ENCODE measurements around the gene TSPAN9.

TSPAN9 gene

GRCh38 chr12:3231399-3231876, 154.3 kb downstream of the TSPAN9 start:
- Histone ChIP-seq H3K9me3 (ENCODE audit: control insufficient read depth in 2 of 2, low read length in 2 of 2) (no peaks in the 10 kb centered on the region), H3K27me3 (ENCODE audit: control insufficient read depth in 2 of 2, insufficient read depth in 2 of 2, low read length in 2 of 2) (no peaks in the 10 kb centered on the region), H3K9ac (ENCODE audit: low read depth in 1 of 2, low read length in 2 of 2) (no peak overlapping the region), H3K27ac (ENCODE audit: low read depth in 2 of 2, low read length in 2 of 2) (no peak overlapping the region), H3K4me3 (ENCODE audit: low read length in 2 of 2) (no peak overlapping the region), H3K36me3 (ENCODE audit: control insufficient read depth in 2 of 2, insufficient read depth in 2 of 2, low read length in 2 of 2) (no peaks in the 10 kb centered on the region), H3K4me1 (ENCODE audit: control insufficient read depth in 2 of 2, insufficient read depth in 2 of 2, low read length in 2 of 2) (no peaks in the 10 kb centered on the region)

- no peak overlapping the region for H3K4me3 ChIP-seq (ENCODE audit: low read length in 2 of 2)
- H3K36me3 ChIP-seq (ENCODE audit: control insufficient read depth in 2 of 2, insufficient read depth in 2 of 2, low read length in 2 of 2) = no peaks in the 10 kb centered on the region
- H3K27ac ChIP-seq (ENCODE audit: low read depth in 2 of 2, low read length in 2 of 2) = no peak overlapping the region
- no peaks in the 10 kb centered on the region for H3K27me3 ChIP-seq (ENCODE audit: control insufficient read depth in 2 of 2, insufficient read depth in 2 of 2, low read length in 2 of 2)
- H3K9ac ChIP-seq (ENCODE audit: low read depth in 1 of 2, low read length in 2 of 2) = no peak overlapping the region
- H3K4me1 ChIP-seq (ENCODE audit: control insufficient read depth in 2 of 2, insufficient read depth in 2 of 2, low read length in 2 of 2) = no peaks in the 10 kb centered on the region
- H3K9me3 ChIP-seq (ENCODE audit: control insufficient read depth in 2 of 2, low read length in 2 of 2) = no peaks in the 10 kb centered on the region
Observed at GRCh38 chr12:3233797-3234196, 156.6 kb downstream of the TSPAN9 start.

GRCh38 chr12:3236345-3237187, 159.4 kb downstream of the TSPAN9 start:
- no peak overlapping the region for H3K4me3 ChIP-seq (ENCODE audit: low read length in 2 of 2)
- H3K36me3 ChIP-seq (ENCODE audit: control insufficient read depth in 2 of 2, insufficient read depth in 2 of 2, low read length in 2 of 2) = no peaks in the 10 kb centered on the region
- no peak overlapping the region for H3K27ac ChIP-seq (ENCODE audit: low read depth in 2 of 2, low read length in 2 of 2)
- H3K9ac ChIP-seq (ENCODE audit: low read depth in 1 of 2, low read length in 2 of 2) = no peak overlapping the region
- no peaks in the 10 kb centered on the region for H3K4me1 ChIP-seq (ENCODE audit: control insufficient read depth in 2 of 2, insufficient read depth in 2 of 2, low read length in 2 of 2)
- no peaks in the 10 kb centered on the region for H3K27me3 ChIP-seq (ENCODE audit: control insufficient read depth in 2 of 2, insufficient read depth in 2 of 2, low read length in 2 of 2)
- no peaks in the 10 kb centered on the region for H3K9me3 ChIP-seq (ENCODE audit: control insufficient read depth in 2 of 2, low read length in 2 of 2)

GRCh38 chr12:3238196-3238595, 161.0 kb downstream of the TSPAN9 start:
- no peak overlapping the region for H3K27ac ChIP-seq (ENCODE audit: low read depth in 2 of 2, low read length in 2 of 2)
- H3K27me3 ChIP-seq (ENCODE audit: control insufficient read depth in 2 of 2, insufficient read depth in 2 of 2, low read length in 2 of 2) = no peaks in the 10 kb centered on the region
- no peak overlapping the region for H3K4me3 ChIP-seq (ENCODE audit: low read length in 2 of 2)
- H3K36me3 ChIP-seq (ENCODE audit: control insufficient read depth in 2 of 2, insufficient read depth in 2 of 2, low read length in 2 of 2) = no peaks in the 10 kb centered on the region
- no peaks in the 10 kb centered on the region for H3K9me3 ChIP-seq (ENCODE audit: control insufficient read depth in 2 of 2, low read length in 2 of 2)
- no peaks in the 10 kb centered on the region for H3K4me1 ChIP-seq (ENCODE audit: control insufficient read depth in 2 of 2, insufficient read depth in 2 of 2, low read length in 2 of 2)
- H3K9ac ChIP-seq (ENCODE audit: low read depth in 1 of 2, low read length in 2 of 2) = no peak overlapping the region

- Histone ChIP-seq H3K27ac (ENCODE audit: low read depth in 2 of 2, low read length in 2 of 2) (no peak overlapping the region), H3K27me3 (ENCODE audit: control insufficient read depth in 2 of 2, insufficient read depth in 2 of 2, low read length in 2 of 2) (no peaks in the 10 kb centered on the region), H3K9ac (ENCODE audit: low read depth in 1 of 2, low read length in 2 of 2) (no peak overlapping the region), H3K36me3 (ENCODE audit: control insufficient read depth in 2 of 2, insufficient read depth in 2 of 2, low read length in 2 of 2) (no peaks in the 10 kb centered on the region), H3K9me3 (ENCODE audit: control insufficient read depth in 2 of 2, low read length in 2 of 2) (no peaks in the 10 kb centered on the region), H3K4me3 (ENCODE audit: low read length in 2 of 2) (no peak overlapping the region), H3K4me1 (ENCODE audit: control insufficient read depth in 2 of 2, insufficient read depth in 2 of 2, low read length in 2 of 2) (no peaks in the 10 kb centered on the region)
Observed at GRCh38 chr12:3241621-3242020, 164.4 kb downstream of the TSPAN9 start.

GRCh38 chr12:3242199-3242863, 165.2 kb downstream of the TSPAN9 start:
- Histone ChIP-seq H3K9ac (ENCODE audit: low read depth in 1 of 2, low read length in 2 of 2) (no peak overlapping the region), H3K27me3 (ENCODE audit: control insufficient read depth in 2 of 2, insufficient read depth in 2 of 2, low read length in 2 of 2) (no peaks in the 10 kb centered on the region), H3K27ac (ENCODE audit: low read depth in 2 of 2, low read length in 2 of 2) (no peak overlapping the region), H3K36me3 (ENCODE audit: control insufficient read depth in 2 of 2, insufficient read depth in 2 of 2, low read length in 2 of 2) (no peaks in the 10 kb centered on the region), H3K4me3 (ENCODE audit: low read length in 2 of 2) (no peak overlapping the region), H3K9me3 (ENCODE audit: control insufficient read depth in 2 of 2, low read length in 2 of 2) (no peaks in the 10 kb centered on the region), H3K4me1 (ENCODE audit: control insufficient read depth in 2 of 2, insufficient read depth in 2 of 2, low read length in 2 of 2) (no peaks in the 10 kb centered on the region)

GRCh38 chr12:3243376-3244084, 166.4 kb downstream of the TSPAN9 start:
- Histone ChIP-seq H3K27me3 (ENCODE audit: control insufficient read depth in 2 of 2, insufficient read depth in 2 of 2, low read length in 2 of 2) (no peaks in the 10 kb centered on the region), H3K4me3 (ENCODE audit: low read length in 2 of 2) (no peak overlapping the region), H3K9me3 (ENCODE audit: control insufficient read depth in 2 of 2, low read length in 2 of 2) (no peaks in the 10 kb centered on the region), H3K9ac (ENCODE audit: low read depth in 1 of 2, low read length in 2 of 2) (no peak overlapping the region), H3K36me3 (ENCODE audit: control insufficient read depth in 2 of 2, insufficient read depth in 2 of 2, low read length in 2 of 2) (no peaks in the 10 kb centered on the region), H3K4me1 (ENCODE audit: control insufficient read depth in 2 of 2, insufficient read depth in 2 of 2, low read length in 2 of 2) (no peaks in the 10 kb centered on the region), H3K27ac (ENCODE audit: low read depth in 2 of 2, low read length in 2 of 2) (no peak overlapping the region)

- H3K27me3 ChIP-seq (ENCODE audit: control insufficient read depth in 2 of 2, insufficient read depth in 2 of 2, low read length in 2 of 2) = no peaks in the 10 kb centered on the region
- H3K9ac ChIP-seq (ENCODE audit: low read depth in 1 of 2, low read length in 2 of 2) = no peak overlapping the region
- no peaks in the 10 kb centered on the region for H3K9me3 ChIP-seq (ENCODE audit: control insufficient read depth in 2 of 2, low read length in 2 of 2)
- H3K36me3 ChIP-seq (ENCODE audit: control insufficient read depth in 2 of 2, insufficient read depth in 2 of 2, low read length in 2 of 2) = no peaks in the 10 kb centered on the region
- no peak overlapping the region for H3K4me3 ChIP-seq (ENCODE audit: low read length in 2 of 2)
- H3K27ac ChIP-seq (ENCODE audit: low read depth in 2 of 2, low read length in 2 of 2) = no peak overlapping the region
- H3K4me1 ChIP-seq (ENCODE audit: control insufficient read depth in 2 of 2, insufficient read depth in 2 of 2, low read length in 2 of 2) = no peaks in the 10 kb centered on the region
Observed at GRCh38 chr12:3244219-3244750, 167.1 kb downstream of the TSPAN9 start.

GRCh38 chr12:3246253-3246652, 169.1 kb downstream of the TSPAN9 start:
- H3K9ac ChIP-seq (ENCODE audit: low read depth in 1 of 2, low read length in 2 of 2) = no peak overlapping the region
- H3K4me3 ChIP-seq (ENCODE audit: low read length in 2 of 2) = no peak overlapping the region
- no peak overlapping the region for H3K27ac ChIP-seq (ENCODE audit: low read depth in 2 of 2, low read length in 2 of 2)
- H3K4me1 ChIP-seq (ENCODE audit: control insufficient read depth in 2 of 2, insufficient read depth in 2 of 2, low read length in 2 of 2) = no peaks in the 10 kb centered on the region
- H3K9me3 ChIP-seq (ENCODE audit: control insufficient read depth in 2 of 2, low read length in 2 of 2) = no peaks in the 10 kb centered on the region
- no peaks in the 10 kb centered on the region for H3K27me3 ChIP-seq (ENCODE audit: control insufficient read depth in 2 of 2, insufficient read depth in 2 of 2, low read length in 2 of 2)
- H3K36me3 ChIP-seq (ENCODE audit: control insufficient read depth in 2 of 2, insufficient read depth in 2 of 2, low read length in 2 of 2) = no peaks in the 10 kb centered on the region

GRCh38 chr12:3247077-3247476, 169.9 kb downstream of the TSPAN9 start:
- no peak overlapping the region for H3K27ac ChIP-seq (ENCODE audit: low read depth in 2 of 2, low read length in 2 of 2)
- no peaks in the 10 kb centered on the region for H3K27me3 ChIP-seq (ENCODE audit: control insufficient read depth in 2 of 2, insufficient read depth in 2 of 2, low read length in 2 of 2)
- no peak overlapping the region for H3K4me3 ChIP-seq (ENCODE audit: low read length in 2 of 2)
- H3K9ac ChIP-seq (ENCODE audit: low read depth in 1 of 2, low read length in 2 of 2) = no peak overlapping the region
- no peaks in the 10 kb centered on the region for H3K36me3 ChIP-seq (ENCODE audit: control insufficient read depth in 2 of 2, insufficient read depth in 2 of 2, low read length in 2 of 2)
- no peaks in the 10 kb centered on the region for H3K9me3 ChIP-seq (ENCODE audit: control insufficient read depth in 2 of 2, low read length in 2 of 2)
- H3K4me1 ChIP-seq (ENCODE audit: control insufficient read depth in 2 of 2, insufficient read depth in 2 of 2, low read length in 2 of 2) = peaks cover 0 to 2% of the 10 kb centered on the region in 2 donors

Measured in mucosa of rectum (tissue), 2 donors.